HAP-1 (cell line): ENCODE measurements around the gene DHCR7.

Experiments
- DNase-seq, 2 experiments: peaks; one replicate each; pipeline ENCODE4 v3.0.0-alpha.2; 2016 to 2020; ENCODE audit warnings: low spot score in 2 of 2
- H3K27me3 ChIP-seq: fragments of 250-450 bp; sonication (Bioruptor Pico); 2 replicates; pipeline ENCODE4 v1.5.1; 2020; ENCODE audit warnings: low read depth, mild to moderate bottlenecking, moderate library complexity
- H3K36me3 ChIP-seq: fragments of 250-450 bp; sonication (Bioruptor Pico); replicated peaks from 2 replicates; pipeline ENCODE4 v1.5.1; 2020; ENCODE audit warnings: mild to moderate bottlenecking
- H3K4me1 ChIP-seq: fragments of 250-450 bp; sonication (Bioruptor Pico); 2 replicates; pipeline ENCODE4 v1.5.1; 2020; ENCODE audit warnings: mild to moderate bottlenecking
- H3K4me3 ChIP-seq: fragments of 250-450 bp; sonication (Bioruptor Pico); 2 replicates; pipeline ENCODE4 v1.5.1; 2020; ENCODE audit warnings: mild to moderate bottlenecking, moderate library complexity
- H3K9me3 ChIP-seq: fragments of 250-450 bp; sonication (Bioruptor Pico); 2 replicates; pipeline ENCODE4 v1.5.1; 2020; ENCODE audit warnings: mild to moderate bottlenecking, moderate library complexity
- in situ Hi-C: fragments of 300-500 bp; cut with MboI; formaldehyde crosslinking; loops from 3 replicates; pipeline ENCODE4 v1.14.3; 2020; ENCODE audit warnings: low sequenced_read_pairs, inconsistent platforms, mixed read lengths

Gene DHCR7

DNA sequence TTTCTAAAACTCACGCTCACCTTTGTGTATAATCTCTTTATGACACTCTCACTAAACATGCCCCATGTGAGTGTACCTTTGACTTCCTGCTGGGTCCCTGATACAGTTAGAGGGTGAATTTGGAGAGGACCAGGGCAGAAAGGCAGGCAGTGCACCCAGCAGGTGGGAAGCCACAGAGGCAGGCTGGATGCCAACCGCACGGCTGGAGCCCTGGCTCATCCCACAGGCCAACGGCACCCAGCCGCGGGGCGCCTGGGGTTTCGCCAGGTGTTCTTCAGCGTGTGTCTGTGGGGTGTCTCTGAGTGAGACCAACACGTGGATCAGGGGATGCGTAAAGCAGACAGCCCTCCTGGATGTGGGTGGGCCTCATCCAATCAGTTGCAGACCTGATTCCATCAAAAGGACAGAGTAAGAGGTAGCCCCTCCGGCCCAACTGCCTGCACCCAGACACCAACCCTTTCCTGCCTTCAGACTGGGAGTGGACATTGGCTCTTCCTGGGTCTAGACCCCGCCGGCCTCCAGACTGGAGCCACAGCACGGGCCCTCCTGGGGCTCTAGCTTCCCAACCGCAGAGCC is 51.6 kb downstream of the DHCR7 start:
- in situ Hi-C loops: no loop called here
- H3K4me3 ChIP-seq: no peak overlapping the region
- no peak for DNase-seq

DNA sequence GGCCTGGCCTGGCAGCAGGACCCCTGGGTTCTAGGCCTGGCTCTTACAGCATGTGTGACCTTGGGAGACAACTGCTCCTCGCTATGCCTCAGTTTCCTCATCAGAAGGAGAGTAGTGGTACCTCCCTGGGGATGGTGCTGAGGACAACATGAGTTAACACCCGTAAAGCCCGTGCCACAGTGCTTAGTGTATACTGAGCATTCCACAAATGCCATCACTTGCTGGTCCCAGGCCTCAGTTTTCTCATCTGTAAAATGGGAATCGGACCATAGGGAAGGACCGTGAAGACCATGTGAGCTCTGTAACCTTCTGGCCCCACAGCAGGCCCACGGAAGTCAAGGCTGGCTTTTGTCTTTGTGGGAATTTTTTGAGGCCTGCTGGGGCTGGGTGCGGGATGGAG is 52.4 kb downstream of the DHCR7 start:
- Histone ChIP-seq H3K4me1 (no peaks in the 10 kb centered on the region), H3K36me3 (no peaks in the 10 kb centered on the region), H3K27me3 (no peaks in the 10 kb centered on the region), H3K9me3 (no peaks in the 10 kb centered on the region), H3K4me3 (no peak overlapping the region)
- no peak for DNase-seq
- in situ Hi-C loops: no loop called here

More for the DNA sequence above, 51.6 kb downstream of the DHCR7 start:
- H3K9me3 ChIP-seq: no peaks in the 10 kb centered on the region
- no peaks in the 10 kb centered on the region for H3K36me3 ChIP-seq
- no peaks in the 10 kb centered on the region for H3K4me1 ChIP-seq
- no peaks in the 10 kb centered on the region for H3K27me3 ChIP-seq

DNA sequence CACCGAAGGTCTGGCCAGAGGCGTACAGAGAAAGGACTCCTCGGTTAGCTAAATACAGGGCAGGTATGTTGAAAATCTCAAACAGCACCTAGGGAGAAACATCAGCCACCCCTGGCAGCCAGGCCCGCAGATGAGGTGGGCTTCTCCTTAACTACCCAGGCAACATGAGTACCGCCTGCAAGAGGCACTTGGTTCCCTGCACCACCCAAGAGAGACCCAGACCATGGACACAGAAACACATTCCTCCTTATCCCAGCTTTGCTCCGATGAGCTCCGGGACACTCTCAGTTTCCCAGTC is 53.0 kb downstream of the DHCR7 start:
- no peak overlapping the region for H3K4me3 ChIP-seq
- no peak for DNase-seq
- no peaks in the 10 kb centered on the region for H3K9me3 ChIP-seq
- H3K36me3 ChIP-seq: no peaks in the 10 kb centered on the region
- in situ Hi-C loops: no loop called here
- no peaks in the 10 kb centered on the region for H3K4me1 ChIP-seq
- no peaks in the 10 kb centered on the region for H3K27me3 ChIP-seq

DNA sequence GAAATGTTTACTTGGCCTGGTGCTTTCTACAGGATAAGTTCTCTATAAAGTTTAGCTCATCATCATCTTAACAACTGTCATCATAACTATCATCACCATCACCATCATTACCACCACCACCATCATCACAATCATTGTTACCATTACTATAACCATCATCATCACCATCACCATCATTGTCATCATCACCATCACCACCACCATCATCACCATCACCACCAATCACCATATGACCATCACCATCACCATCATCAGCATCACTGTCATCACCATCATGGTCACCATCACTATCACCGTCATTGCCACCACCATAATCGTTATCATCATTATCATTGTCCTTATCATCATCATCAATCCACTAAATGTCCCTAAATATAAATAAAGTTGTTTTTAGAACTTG is 54.9 kb downstream of the DHCR7 start:
- DNase-seq: no peak
- in situ Hi-C loops: no loop called here

DNA sequence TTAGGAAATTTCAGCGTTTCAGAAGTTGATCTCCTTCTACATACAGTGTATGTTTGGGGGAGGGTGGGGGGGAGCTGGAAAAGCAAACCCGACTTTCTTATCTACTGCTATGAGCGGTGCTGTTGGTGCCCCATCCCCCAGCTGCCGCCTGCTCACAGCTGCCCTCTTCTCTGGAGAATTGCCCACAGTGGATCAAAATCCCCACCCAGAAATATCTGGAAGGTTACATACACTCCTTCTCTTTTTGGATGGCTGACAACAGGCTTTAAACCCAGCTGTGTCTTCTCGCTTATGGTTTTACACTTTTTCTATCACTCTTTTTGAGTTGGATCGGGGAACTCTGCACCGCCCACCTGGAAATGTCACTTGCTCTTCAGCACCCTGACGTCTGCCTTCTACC is 56.4 kb downstream of the DHCR7 start:
- H3K9me3 ChIP-seq: no peaks in the 10 kb centered on the region
- no peak overlapping the region for H3K4me3 ChIP-seq
- H3K36me3 ChIP-seq: no peaks in the 10 kb centered on the region
- no peaks in the 10 kb centered on the region for H3K4me1 ChIP-seq
- in situ Hi-C loops: no loop called here
- H3K27me3 ChIP-seq: no peaks in the 10 kb centered on the region; the same call in 1 of the 2 replicates
- DNase-seq: no peak

More for the DNA sequence above, 54.9 kb downstream of the DHCR7 start:
- H3K27me3 ChIP-seq: no peaks in the 10 kb centered on the region; the same call in 1 of the 2 replicates
- H3K9me3 ChIP-seq: no peaks in the 10 kb centered on the region
- no peaks in the 10 kb centered on the region for H3K4me1 ChIP-seq
- no peaks in the 10 kb centered on the region for H3K36me3 ChIP-seq
- H3K4me3 ChIP-seq: no peak overlapping the region

DNA sequence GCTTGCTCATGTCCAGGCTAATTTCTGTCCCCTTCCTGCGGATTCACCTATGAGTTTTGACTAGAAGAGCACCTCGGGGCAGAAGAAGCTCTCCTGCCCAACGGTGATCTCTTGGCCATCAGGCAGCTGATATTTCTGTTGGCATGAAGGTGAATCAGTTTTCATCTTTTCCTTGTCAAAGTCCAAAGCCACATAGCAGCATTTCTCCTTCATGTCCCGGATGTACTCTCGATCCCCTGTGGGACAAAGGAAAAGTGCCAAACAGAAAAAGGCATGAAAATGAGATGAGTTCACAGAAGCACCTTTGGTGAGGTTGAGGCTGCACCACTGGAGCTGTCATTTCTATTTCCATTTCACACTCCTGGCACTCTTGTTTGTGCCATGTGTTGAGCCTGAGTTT is 56.8 kb downstream of the DHCR7 start:
- in situ Hi-C loops: no loop called here
- no peak for DNase-seq
- no peaks in the 10 kb centered on the region; the same call in 1 of the 2 replicates for H3K27me3 ChIP-seq
- H3K4me3 ChIP-seq: no peak overlapping the region
- H3K36me3 ChIP-seq: no peaks in the 10 kb centered on the region
- H3K9me3 ChIP-seq: no peaks in the 10 kb centered on the region
- no peaks in the 10 kb centered on the region for H3K4me1 ChIP-seq

DNA sequence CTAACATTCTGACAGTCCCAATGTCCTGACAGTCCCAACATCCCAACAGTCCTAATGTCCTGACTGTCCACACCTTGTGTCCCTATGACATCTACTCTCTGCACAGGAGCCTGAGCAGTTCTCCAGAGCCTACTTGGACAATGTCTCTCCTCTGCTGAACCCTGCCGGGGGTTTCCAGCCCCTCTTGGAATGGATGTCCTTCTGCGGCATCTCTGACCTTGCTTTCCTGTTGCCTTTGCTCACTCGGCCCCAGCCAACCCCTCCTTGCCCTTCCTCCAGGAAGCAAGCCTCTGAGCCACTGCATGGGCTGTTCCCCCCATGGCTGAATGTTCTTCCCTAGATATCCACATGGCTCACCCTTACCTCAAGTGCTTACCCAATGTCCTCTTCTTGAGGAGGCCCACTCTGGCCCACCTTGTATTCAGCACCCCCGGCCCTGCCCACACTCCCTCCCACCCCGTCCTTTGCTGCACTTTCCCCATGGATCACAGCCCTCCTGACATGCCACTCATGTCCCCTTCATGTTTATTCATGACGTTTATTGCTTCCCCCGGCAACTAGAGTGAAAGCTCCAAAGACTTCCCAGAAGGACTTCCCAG is 59.5 kb downstream of the DHCR7 start:
- H3K27me3 ChIP-seq: no peaks in the 10 kb centered on the region; the same call in 1 of the 2 replicates
- in situ Hi-C loops: no loop called here
- H3K36me3 ChIP-seq: no peaks in the 10 kb centered on the region
- no peak for DNase-seq
- no peaks in the 10 kb centered on the region for H3K9me3 ChIP-seq
- H3K4me1 ChIP-seq: no peaks in the 10 kb centered on the region
- H3K4me3 ChIP-seq: no peak overlapping the region

DNA sequence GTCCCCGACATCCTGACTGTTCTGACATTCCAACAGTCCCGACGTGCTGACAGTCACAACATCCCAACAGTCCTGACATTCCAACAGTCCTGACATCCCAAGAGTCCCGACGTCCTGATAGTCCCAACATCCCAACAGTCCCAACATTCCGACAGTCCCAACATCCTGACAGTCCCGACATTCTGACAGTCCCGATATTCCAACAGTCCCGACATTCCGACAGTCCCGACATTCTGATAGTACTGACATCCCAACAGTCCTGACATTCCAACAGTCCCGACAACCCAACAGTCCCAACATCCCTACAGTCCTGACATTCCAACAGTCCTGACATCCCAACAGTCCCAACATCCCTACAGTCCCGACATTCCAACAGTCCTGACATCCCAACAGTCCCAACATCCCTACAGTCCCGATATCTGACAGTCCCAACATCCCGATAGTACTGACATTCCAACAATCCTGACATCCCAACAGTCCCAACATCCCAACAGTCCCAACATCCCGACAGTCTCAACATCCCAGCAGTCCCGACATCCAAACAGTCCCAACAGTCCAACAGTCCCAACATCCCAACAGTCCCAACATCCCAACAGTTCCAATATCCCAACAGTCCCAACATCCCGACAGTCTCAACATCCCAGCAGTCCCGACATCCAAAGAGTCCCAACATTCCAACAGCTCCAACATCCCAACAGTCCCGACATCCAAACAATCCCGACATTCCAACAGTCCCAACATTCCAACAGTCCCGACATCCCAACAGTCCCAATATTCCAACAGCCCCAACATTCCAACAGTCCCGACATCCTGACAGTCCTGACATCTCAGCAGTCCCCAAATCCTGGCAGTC is 60.2 kb downstream of the DHCR7 start:
- Histone ChIP-seq H3K4me3 (no peak overlapping the region), H3K4me1 (no peaks in the 10 kb centered on the region), H3K36me3 (no peaks in the 10 kb centered on the region), H3K27me3 (no peaks in the 10 kb centered on the region; the same call in 1 of the 2 replicates), H3K9me3 (no peaks in the 10 kb centered on the region)
- in situ Hi-C loops: no loop called here
- DNase-seq: no peak

DNA sequence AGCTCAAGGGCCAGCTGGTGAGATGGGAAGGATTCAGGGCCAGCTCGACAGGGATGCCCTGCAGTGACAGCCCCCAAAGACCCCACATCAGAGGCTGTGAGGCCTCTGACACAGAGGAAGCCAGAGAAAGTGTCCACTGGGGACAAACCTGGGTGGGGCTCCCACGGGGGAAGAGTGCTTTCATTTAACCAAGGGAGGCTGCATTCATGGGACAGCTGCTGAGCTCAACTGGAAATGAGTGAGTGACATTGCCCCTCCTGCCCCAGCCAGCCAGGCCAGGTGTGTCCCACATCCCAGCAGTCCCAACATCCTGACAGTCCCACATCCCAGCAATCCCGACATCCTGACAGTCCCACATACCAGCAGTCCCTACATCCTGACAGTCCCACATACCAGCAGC is 61.0 kb downstream of the DHCR7 start:
- no peaks in the 10 kb centered on the region for H3K9me3 ChIP-seq
- no peak overlapping the region for H3K4me3 ChIP-seq
- DNase-seq: no peak
- H3K27me3 ChIP-seq: no peaks in the 10 kb centered on the region; the same call in 1 of the 2 replicates
- no peaks in the 10 kb centered on the region for H3K36me3 ChIP-seq
- no peaks in the 10 kb centered on the region for H3K4me1 ChIP-seq
- in situ Hi-C loops: no loop called here

DNA sequence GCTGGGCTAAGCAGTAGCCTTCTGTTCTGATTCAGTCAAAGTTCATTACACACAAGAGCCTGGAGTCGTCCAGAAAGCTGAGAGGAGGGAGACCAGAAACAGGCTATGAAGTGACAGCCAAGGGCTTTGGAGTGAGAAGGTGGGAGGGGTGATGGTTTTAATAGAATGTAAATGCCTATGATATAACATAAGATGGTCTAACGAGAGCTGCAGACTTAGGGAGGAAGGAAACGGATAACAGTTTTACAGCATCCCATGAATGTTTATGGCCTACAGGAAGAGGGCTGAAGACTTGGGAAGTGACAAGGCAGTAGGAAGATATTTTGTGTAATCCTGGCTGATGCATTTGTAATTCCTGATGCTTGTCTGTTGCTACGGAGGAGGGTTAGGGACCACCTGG is 62.0 kb downstream of the DHCR7 start:
- DNase-seq: no peak
- Histone ChIP-seq H3K36me3 (no peaks in the 10 kb centered on the region), H3K9me3 (no peaks in the 10 kb centered on the region), H3K4me3 (no peak overlapping the region), H3K4me1 (no peaks in the 10 kb centered on the region), H3K27me3 (no peaks in the 10 kb centered on the region; the same call in 1 of the 2 replicates)
- in situ Hi-C loops: no loop called here

DNA sequence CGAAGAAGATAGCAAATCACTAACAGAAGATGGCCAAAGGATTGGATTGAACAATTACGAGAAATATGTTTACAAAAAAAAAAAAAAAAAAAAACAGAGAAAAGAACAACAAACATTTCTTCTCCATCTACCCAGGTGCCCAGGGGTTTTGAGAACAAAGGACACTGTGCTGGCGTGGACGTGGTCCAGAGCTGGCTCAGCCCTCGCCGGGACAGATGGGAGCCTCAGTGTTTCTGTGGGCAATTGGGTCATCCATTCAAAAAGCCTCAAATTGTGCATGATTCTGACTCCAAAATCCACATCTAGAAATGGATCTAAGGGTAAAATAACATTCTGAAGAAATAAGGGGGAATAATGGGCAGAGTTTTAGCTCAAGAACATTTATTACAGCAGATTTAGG is 63.1 kb downstream of the DHCR7 start:
- Histone ChIP-seq H3K4me3 (no peak overlapping the region), H3K4me1 (no peaks in the 10 kb centered on the region), H3K9me3 (no peaks in the 10 kb centered on the region), H3K27me3 (no peaks in the 10 kb centered on the region; the same call in 1 of the 2 replicates), H3K36me3 (no peaks in the 10 kb centered on the region)
- in situ Hi-C loops: no loop called here
- no peak for DNase-seq

DNA sequence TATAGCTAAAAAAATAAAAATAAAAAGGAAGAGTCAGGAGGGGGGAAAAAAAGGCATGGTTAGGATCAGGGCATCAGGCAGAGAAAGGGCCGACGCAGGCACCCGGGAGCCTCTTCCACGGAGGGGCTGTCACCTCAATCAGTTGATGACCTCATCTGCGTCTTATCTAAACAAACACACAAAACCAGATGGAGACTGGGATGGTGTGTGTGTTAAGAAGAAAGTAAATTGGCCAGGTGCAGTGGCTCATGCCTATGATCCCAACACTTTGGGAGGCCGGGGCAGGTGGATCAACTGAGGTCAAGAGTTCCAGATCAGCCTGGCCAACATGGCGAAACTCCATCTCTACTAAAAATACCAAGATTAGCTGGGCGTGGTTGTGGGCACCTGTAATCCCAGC is 63.6 kb downstream of the DHCR7 start:
- Histone ChIP-seq H3K4me3 (no peak overlapping the region), H3K36me3 (no peaks in the 10 kb centered on the region), H3K27me3 (no peaks in the 10 kb centered on the region; the same call in 1 of the 2 replicates), H3K4me1 (no peaks in the 10 kb centered on the region), H3K9me3 (no peaks in the 10 kb centered on the region)
- no peak for DNase-seq
- in situ Hi-C loops: no loop called here
